GM04503 (cell line): Measurements from ENCODE around the gene PPIH.
"Not testable (repeated sequence)": the region's sequence is repeated elsewhere in the genome, so short reads cannot be mapped to it uniquely, and the experiment has no call there.

Experiments
- DNase-seq: peaks from one replicate; pipeline ENCODE4 v3.0.0-alpha.2; 2012; ENCODE audit warnings: low read depth

The PPIH gene

GRCh38 chr1:42682484-42682738, 24.2 kb downstream of the PPIH start:
- not testable (repeated sequence) for DNase-seq

GRCh38 chr1:42682739-42683531, 24.7 kb downstream of the PPIH start:
- DNase-seq = no peak

- no peak for DNase-seq
Measured at GRCh38 chr1:42684139-42684538, 25.9 kb downstream of the PPIH start.

GRCh38 chr1:42686418-42686817, 28.2 kb downstream of the PPIH start:
- DNase-seq = no peak

- no peak for DNase-seq
Measured at GRCh38 chr1:42689912-42690311, 31.7 kb downstream of the PPIH start.

GRCh38 chr1:42690477-42691156, 32.4 kb downstream of the PPIH start:
- no peak for DNase-seq

GRCh38 chr1:42691157-42691498, 32.9 kb downstream of the PPIH start:
- no peak for DNase-seq

- DNase-seq = no peak
Measured at GRCh38 chr1:42692461-42692860, 34.2 kb downstream of the PPIH start.

- DNase-seq = no peak
Measured at GRCh38 chr1:42692911-42693310, 34.7 kb downstream of the PPIH start.

- DNase-seq = no peak
Measured at GRCh38 chr1:42698081-42698813, 40.0 kb downstream of the PPIH start.

- no peak for DNase-seq
Measured at GRCh38 chr1:42700006-42700405, 41.8 kb downstream of the PPIH start.

GRCh38 chr1:42703888-42704464, 45.8 kb downstream of the PPIH start:
- no peak for DNase-seq

- not testable (repeated sequence) for DNase-seq
Measured at GRCh38 chr1:42712808-42713207, 54.6 kb downstream of the PPIH start.

- no peak for DNase-seq
Measured at GRCh38 chr1:42713293-42713692, 55.1 kb downstream of the PPIH start.

GRCh38 chr1:42714441-42714840, 56.2 kb downstream of the PPIH start:
- DNase-seq = not testable (repeated sequence)

GRCh38 chr1:42720868-42721267, 62.6 kb downstream of the PPIH start:
- DNase-seq = no peak

- DNase-seq = no peak
Measured at GRCh38 chr1:42721926-42722325, 63.7 kb downstream of the PPIH start.

GRCh38 chr1:42722403-42722802, 64.2 kb downstream of the PPIH start:
- DNase-seq = not testable (repeated sequence)

GRCh38 chr1:42723511-42723910, 65.3 kb downstream of the PPIH start:
- no peak for DNase-seq

GRCh38 chr1:42725820-42726219, 67.6 kb downstream of the PPIH start:
- not testable (repeated sequence) for DNase-seq
